Epithelial cell of esophagus (primary cell): Measurements from ENCODE around the gene CCDC93.
A peak's percentile ranks its signal among the peaks of the same experiment; 100 is the strongest.

Source experiments
- DNase-seq: peaks from one replicate; pipeline ENCODE4 v3.0.0; 2010; ENCODE audit warnings: low read depth
- H3K4me3 ChIP-seq: 2 replicates; pipeline ENCODE4 v1.5.1; 2011; ENCODE audit warnings: mild to moderate bottlenecking, low read length, control low read depth
- CTCF ChIP-seq: IDR thresholded peaks from 2 replicates; pipeline ENCODE4 v1.5.1; 2011; ENCODE audit warnings: low read depth, mild to moderate bottlenecking, low read length, control low read depth, inconsistent platforms; ENCODE audit not compliant: insufficient read depth; ENCODE audit errors: missing control alignments

Gene CCDC93

GRCh38 chr2:117996525-117996924 lies 17.3 kb downstream of the CCDC93 start:
- no peak overlapping the region for H3K4me3 ChIP-seq
- no peak for DNase-seq
- TF ChIP-seq CTCF: no peak

GRCh38 chr2:117994729-117995128 lies 19.1 kb downstream of the CCDC93 start:
- DNase-seq: no peak
- H3K4me3 ChIP-seq: no peak overlapping the region
- no peak for TF ChIP-seq CTCF

GRCh38 chr2:117989854-117990438 lies 23.9 kb downstream of the CCDC93 start:
- no peak for TF ChIP-seq CTCF
- no peak overlapping the region for H3K4me3 ChIP-seq
- no peak for DNase-seq

GRCh38 chr2:117987121-117987520 lies 26.7 kb downstream of the CCDC93 start:
- DNase-seq: no peak
- H3K4me3 ChIP-seq: no peak overlapping the region
- TF ChIP-seq CTCF: no peak

- no peak overlapping the region for H3K4me3 ChIP-seq
- peak; percentile 7 for TF ChIP-seq CTCF
- DNase-seq: peak; percentile 15
Measured at GRCh38 chr2:117985092-117985491, 28.8 kb downstream of the CCDC93 start.

GRCh38 chr2:117984208-117984607 lies 29.7 kb downstream of the CCDC93 start:
- TF ChIP-seq CTCF: no peak
- no peak for DNase-seq
- H3K4me3 ChIP-seq: no peak overlapping the region

- TF ChIP-seq CTCF: no peak
- DNase-seq: no peak
Measured at GRCh38 chr2:117983040-117983439, 30.8 kb downstream of the CCDC93 start.

More at GRCh38 chr2:117983040-117983439, 30.8 kb downstream of the CCDC93 start:
- H3K4me3 ChIP-seq: no peak overlapping the region
